ENCODE measurements around the gene BICD2. TPM values are rescaled to one million over a fixed set of nuclear protein-coding genes. Genes with fewer than 3 reads are reported as not detected.

Gene BICD2
- total RNA-seq, 4 donors from 2014 or later: 135 to 201 (median 153) TPM

DNA sequence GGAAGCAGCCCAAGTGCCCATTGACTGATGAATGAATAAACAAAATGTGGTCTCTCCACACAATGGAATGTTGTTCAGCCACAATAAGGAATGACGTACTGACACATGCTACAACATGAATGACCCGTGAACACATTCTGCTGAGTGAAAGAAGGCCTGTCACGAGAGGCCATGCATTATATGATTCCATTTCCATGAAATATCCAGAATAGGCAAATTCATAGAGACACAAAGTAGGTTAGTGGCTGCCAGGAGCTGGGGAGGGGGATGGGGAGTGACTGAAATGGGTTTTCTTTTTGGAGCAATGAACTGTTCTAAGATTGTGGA, 41.4 kb downstream of the BICD2 start:
- H3K4me3 ChIP-seq: no peak overlapping the region
- H3K9me3 ChIP-seq: no peaks in the 10 kb centered on the region
- no peaks in the 10 kb centered on the region for H3K27me3 ChIP-seq
- H3K4me1 ChIP-seq: peaks cover 57% of the 10 kb centered on the region
- H3K36me3 ChIP-seq: peaks cover 52% of the 10 kb centered on the region
- no peak for DNase-seq (ENCODE audit: low spot score in 2 of 2)
- H3K27ac ChIP-seq: peak overlapping the region; percentile 61
- TF ChIP-seq POLR2AphosphoS5 (IDR thresholded peaks at IDR 0.05): peak in 2 of 3 donors; percentile 39 to 55
- TF ChIP-seq EP300 (IDR thresholded peaks at IDR 0.05): no peak
- TF ChIP-seq POLR2A (IDR thresholded peaks at IDR 0.05): no peak
- TF ChIP-seq, protein P1, sequence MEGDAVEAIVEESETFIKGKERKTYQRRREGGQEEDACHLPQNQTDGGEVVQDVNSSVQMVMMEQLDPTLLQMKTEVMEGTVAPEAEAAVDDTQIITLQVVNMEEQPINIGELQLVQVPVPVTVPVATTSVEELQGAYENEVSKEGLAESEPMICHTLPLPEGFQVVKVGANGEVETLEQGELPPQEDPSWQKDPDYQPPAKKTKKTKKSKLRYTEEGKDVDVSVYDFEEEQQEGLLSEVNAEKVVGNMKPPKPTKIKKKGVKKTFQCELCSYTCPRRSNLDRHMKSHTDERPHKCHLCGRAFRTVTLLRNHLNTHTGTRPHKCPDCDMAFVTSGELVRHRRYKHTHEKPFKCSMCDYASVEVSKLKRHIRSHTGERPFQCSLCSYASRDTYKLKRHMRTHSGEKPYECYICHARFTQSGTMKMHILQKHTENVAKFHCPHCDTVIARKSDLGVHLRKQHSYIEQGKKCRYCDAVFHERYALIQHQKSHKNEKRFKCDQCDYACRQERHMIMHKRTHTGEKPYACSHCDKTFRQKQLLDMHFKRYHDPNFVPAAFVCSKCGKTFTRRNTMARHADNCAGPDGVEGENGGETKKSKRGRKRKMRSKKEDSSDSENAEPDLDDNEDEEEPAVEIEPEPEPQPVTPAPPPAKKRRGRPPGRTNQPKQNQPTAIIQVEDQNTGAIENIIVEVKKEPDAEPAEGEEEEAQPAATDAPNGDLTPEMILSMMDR (IDR thresholded peaks at IDR 0.05): no peak
- 46% methylated on average over 3 of the region's 3 CpGs for WGBS

DNA sequence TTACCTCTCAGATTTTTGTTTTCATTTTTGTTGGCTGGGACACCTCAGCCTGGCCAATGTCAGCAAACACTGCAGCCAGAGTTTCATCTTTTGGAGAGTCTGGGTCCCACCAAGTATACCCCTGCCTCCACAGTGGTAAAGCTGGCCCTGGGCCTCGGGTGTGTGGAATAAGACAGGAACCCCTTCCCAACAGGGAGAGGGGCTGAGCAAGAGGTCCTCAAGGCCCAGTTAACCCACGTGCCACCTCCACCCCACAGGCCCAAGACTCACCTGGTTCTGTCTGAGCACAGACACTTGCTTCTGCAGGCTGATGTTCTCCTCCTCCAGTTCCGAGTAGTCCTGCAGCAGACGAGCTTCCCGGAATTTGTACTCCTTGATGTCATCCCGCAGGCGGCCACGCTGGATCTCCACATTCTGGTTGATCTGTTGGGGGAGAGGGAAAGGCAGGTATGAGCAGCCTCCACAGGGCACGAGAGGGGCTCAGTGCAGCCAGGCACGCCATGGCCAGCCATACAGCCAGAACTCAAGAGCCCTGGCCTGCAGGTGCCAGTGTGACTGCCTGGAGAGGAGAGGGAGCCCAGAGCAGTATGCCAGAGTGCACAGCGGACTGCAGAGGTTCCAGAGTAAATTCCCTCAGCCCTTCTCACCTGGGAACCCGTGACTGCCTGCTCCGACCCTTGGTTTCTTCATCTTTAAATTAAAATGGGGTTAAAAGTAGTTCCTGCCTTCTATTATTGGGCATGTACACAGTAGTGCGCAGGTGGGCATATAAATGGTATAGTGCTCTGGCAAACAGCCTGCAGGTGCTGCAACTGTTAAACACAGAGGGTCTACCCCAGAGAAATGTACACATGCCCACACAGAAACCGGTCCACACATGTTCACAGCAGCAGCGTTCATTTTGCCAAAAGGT, 42.0 kb downstream of the BICD2 start:
- H3K4me1 ChIP-seq: peaks cover 62% of the 10 kb centered on the region
- H3K9me3 ChIP-seq: no peaks in the 10 kb centered on the region
- WGBS: 48% methylated on average over 15 of the region's 16 CpGs
- no peaks in the 10 kb centered on the region for H3K27me3 ChIP-seq
- H3K27ac ChIP-seq: peak overlapping the region; percentile 61
- TF ChIP-seq POLR2AphosphoS5 (IDR thresholded peaks at IDR 0.05) (no peak), EP300 (IDR thresholded peaks at IDR 0.05) (no peak), POLR2A (IDR thresholded peaks at IDR 0.05) (no peak)
- TF ChIP-seq, protein P1 (IDR thresholded peaks at IDR 0.05): no peak
- DNase-seq (ENCODE audit: low spot score in 2 of 2): no peak
- H3K4me3 ChIP-seq: no peak overlapping the region
- H3K36me3 ChIP-seq: peaks cover 53% of the 10 kb centered on the region

DNA sequence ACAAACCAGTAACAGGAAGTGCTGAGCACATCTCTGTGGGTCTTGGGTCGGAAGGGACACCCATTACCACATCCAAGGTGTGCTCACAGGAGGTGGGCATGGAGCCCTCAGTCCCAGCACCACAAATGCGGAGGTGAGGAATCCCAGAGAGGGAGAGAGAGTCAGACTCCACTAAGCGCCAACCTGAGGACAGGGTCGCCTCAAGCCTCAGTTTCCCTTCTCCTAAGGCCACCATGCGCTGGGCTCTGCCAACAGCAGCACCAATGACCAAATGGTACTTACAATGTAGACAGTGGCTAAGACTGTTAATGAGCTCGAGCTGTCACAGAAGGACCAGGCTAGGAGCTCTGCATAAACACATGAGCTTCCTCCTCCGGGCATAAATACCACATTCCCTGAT, 43.1 kb downstream of the BICD2 start:
- Histone ChIP-seq H3K9me3 (no peaks in the 10 kb centered on the region), H3K27ac (no peak overlapping the region), H3K4me3 (no peak overlapping the region), H3K4me1 (peaks cover 62% of the 10 kb centered on the region), H3K27me3 (no peaks in the 10 kb centered on the region), H3K36me3 (peaks cover 59% of the 10 kb centered on the region)
- TF ChIP-seq POLR2A (IDR thresholded peaks at IDR 0.05) (no peak), EP300 (IDR thresholded peaks at IDR 0.05) (no peak), POLR2AphosphoS5 (IDR thresholded peaks at IDR 0.05) (no peak)
- no peak for DNase-seq (ENCODE audit: low spot score in 2 of 2)
- 91% methylated on average over 7 of the region's 7 CpGs for WGBS

- no peaks in the 10 kb centered on the region for H3K27me3 ChIP-seq
Measured at GRCh38 chr9:92720807-92721535, 43.7 kb downstream of the BICD2 start.

DNA sequence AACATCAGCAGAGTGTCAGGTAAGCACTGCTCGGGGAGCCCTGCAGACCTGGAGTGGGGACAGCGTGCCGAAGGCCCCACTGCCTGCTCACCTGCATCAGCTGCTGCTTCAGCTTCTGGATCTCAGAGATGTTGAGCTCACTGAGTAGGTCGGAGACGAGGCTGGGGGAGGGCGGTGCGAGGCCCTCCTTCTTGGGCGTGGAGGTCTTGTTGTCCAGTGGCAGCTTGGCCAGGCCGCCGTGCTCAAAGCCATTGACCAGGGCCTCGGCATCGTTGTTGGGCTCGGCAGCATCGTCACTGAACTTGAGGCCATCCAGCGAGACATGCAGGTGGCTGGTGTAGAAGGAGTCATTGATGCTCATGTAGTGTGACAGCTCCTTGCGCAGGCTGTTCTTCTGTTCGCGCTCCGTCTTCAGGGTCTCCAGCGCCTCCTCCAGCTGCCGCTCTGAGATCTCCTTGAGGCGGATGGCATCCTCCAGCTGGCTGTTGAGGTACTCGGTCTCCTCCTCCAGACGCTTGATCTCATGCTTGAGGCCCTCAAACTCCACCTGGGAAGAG, 44.3 kb downstream of the BICD2 start:
- WGBS: 89% methylated on average over 24 of the region's 24 CpGs
- Histone ChIP-seq H3K27ac (no peak overlapping the region), H3K4me1 (peaks cover 65% of the 10 kb centered on the region)

More at GRCh38 chr9:92720807-92721535, 43.7 kb downstream of the BICD2 start:
- WGBS: 87% methylated on average over 8 of the region's 8 CpGs
- Histone ChIP-seq H3K9me3 (no peaks in the 10 kb centered on the region), H3K36me3 (peaks cover 59% of the 10 kb centered on the region), H3K4me1 (peaks cover 63% of the 10 kb centered on the region), H3K27ac (no peak overlapping the region), H3K4me3 (no peak overlapping the region)
- no peak for DNase-seq (ENCODE audit: low spot score in 2 of 2)
- TF ChIP-seq POLR2A (IDR thresholded peaks at IDR 0.05): no peak
- TF ChIP-seq POLR2AphosphoS5 (IDR thresholded peaks at IDR 0.05): no peak
- TF ChIP-seq, protein P1 (IDR thresholded peaks at IDR 0.05): no peak
- no peak for TF ChIP-seq EP300 (IDR thresholded peaks at IDR 0.05)

More for the DNA sequence above, 44.3 kb downstream of the BICD2 start:
- peak in 1 of 2 donors; percentile 80 for DNase-seq (ENCODE audit: low spot score in 2 of 2)
- Histone ChIP-seq H3K9me3 (no peaks in the 10 kb centered on the region), H3K4me3 (no peak overlapping the region), H3K36me3 (peaks cover 66% of the 10 kb centered on the region), H3K27me3 (no peaks in the 10 kb centered on the region)
- no peak for TF ChIP-seq POLR2A (IDR thresholded peaks at IDR 0.05)
- no peak for TF ChIP-seq POLR2AphosphoS5 (IDR thresholded peaks at IDR 0.05)
- TF ChIP-seq EP300 (IDR thresholded peaks at IDR 0.05): no peak
- TF ChIP-seq, protein P1 (IDR thresholded peaks at IDR 0.05): no peak

All from suprapubic skin (tissue), 4 donors.